Activated naive CD8-positive, alpha-beta T cell treated with anti-CD3 and anti-CD28 coated beads for 36 hours (primary cell): ENCODE results near the gene RAPGEF5. TPM values are rescaled to one million over a fixed set of nuclear protein-coding genes. Genes with fewer than 3 reads are reported as not detected.

Experiments used
- DNase-seq: peaks from one replicate; pipeline ENCODE4 v3.0.0; 2021
- H3K27ac Mint-ChIP-seq: one replicate; pipeline ENCODE4 v1.8.0; 2022; ENCODE audit warnings: mild to moderate bottlenecking, moderate library complexity, mixed read lengths
- H3K27me3 Mint-ChIP-seq: one replicate; pipeline ENCODE4 v1.8.0; 2022; ENCODE audit warnings: mild to moderate bottlenecking, mixed read lengths
- H3K36me3 Mint-ChIP-seq: one replicate; pipeline ENCODE4 v1.8.0; 2021; ENCODE audit warnings: mild to moderate bottlenecking, mixed read lengths
- H3K4me1 Mint-ChIP-seq: one replicate; pipeline ENCODE4 v1.8.0; 2021; ENCODE audit warnings: mixed read lengths
- H3K4me3 Mint-ChIP-seq: one replicate; pipeline ENCODE4 v1.8.0; 2022; ENCODE audit warnings: mild to moderate bottlenecking, moderate library complexity, mixed read lengths
- H3K9me3 Mint-ChIP-seq: one replicate; pipeline ENCODE4 v1.8.0; 2022; ENCODE audit warnings: mixed read lengths
- total RNA-seq, 2 experiments: library from RNA; stranded (reverse); gene quantifications; one replicate each; pipeline ENCODE4 v1.2.3, GENCODE V29; 2021

RAPGEF5 gene
- total RNA-seq, 2 experiments from 2014 or later: 0.54 to 0.82 TPM

DNA sequence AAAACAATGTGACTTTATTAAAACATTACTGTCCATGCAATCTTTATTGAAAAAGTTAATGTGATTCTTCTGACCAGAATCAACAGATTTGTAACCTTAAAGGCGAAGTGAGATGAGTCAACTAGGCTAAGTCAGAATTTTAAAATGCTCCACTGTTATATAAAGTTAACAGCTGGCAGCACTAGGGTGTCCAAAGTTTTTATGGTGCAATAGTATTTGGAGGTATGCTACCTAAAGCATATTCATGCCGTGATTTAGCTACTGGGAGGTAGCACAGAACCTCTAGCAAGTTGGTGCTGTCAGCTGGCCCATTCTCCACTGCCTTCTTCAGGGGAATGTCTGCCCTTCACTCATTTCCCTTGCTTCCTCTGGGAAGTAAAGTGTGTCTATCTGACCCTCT, 126.7 kb downstream of the RAPGEF5 start:
- Mint-ChIP-seq H3K36me3 (no peaks in the 10 kb centered on the region), H3K9me3 (no peaks in the 10 kb centered on the region), H3K4me1 (no peaks in the 10 kb centered on the region), H3K4me3 (no peak overlapping the region), H3K27ac (no peak overlapping the region), H3K27me3 (peaks cover 4% of the 10 kb centered on the region)
- no peak for DNase-seq

DNA sequence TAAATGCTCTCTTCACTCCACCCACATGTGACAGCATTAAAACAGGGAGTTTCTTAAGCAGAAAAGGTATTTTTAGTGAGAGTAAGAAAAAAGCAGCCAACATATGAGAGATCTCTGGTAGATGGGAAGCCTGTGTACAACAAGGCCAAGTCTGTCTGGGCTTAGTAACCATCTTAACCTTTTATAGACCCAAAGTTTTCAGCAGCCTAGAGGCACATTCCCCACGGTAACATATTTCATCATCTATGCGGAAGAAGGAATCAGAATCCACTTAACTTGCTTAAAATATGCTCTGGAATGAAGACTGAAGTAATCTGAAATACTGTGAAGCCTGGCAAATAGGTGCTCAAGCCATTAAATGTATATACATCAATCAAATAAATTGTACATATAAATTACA, 127.8 kb downstream of the RAPGEF5 start:
- Mint-ChIP-seq H3K4me3 (no peak overlapping the region), H3K9me3 (no peaks in the 10 kb centered on the region), H3K4me1 (no peaks in the 10 kb centered on the region), H3K27ac (no peak overlapping the region), H3K27me3 (peaks cover 4% of the 10 kb centered on the region), H3K36me3 (no peaks in the 10 kb centered on the region)
- no peak for DNase-seq

GRCh38 chr7:22223807-22224206, 133.1 kb downstream of the RAPGEF5 start:
- H3K4me1 Mint-ChIP-seq: no peaks in the 10 kb centered on the region
- DNase-seq: no peak
- H3K27me3 Mint-ChIP-seq: no peaks in the 10 kb centered on the region
- peaks cover 2% of the 10 kb centered on the region for H3K9me3 Mint-ChIP-seq
- no peak overlapping the region for H3K27ac Mint-ChIP-seq
- no peak overlapping the region for H3K4me3 Mint-ChIP-seq
- H3K36me3 Mint-ChIP-seq: no peaks in the 10 kb centered on the region

GRCh38 chr7:22220941-22221340, 136.0 kb downstream of the RAPGEF5 start:
- DNase-seq: no peak
- H3K4me3 Mint-ChIP-seq: no peak overlapping the region
- no peaks in the 10 kb centered on the region for H3K36me3 Mint-ChIP-seq
- peaks cover 2% of the 10 kb centered on the region for H3K9me3 Mint-ChIP-seq
- no peaks in the 10 kb centered on the region for H3K4me1 Mint-ChIP-seq
- no peak overlapping the region for H3K27ac Mint-ChIP-seq
- H3K27me3 Mint-ChIP-seq: peaks cover 4% of the 10 kb centered on the region

DNA sequence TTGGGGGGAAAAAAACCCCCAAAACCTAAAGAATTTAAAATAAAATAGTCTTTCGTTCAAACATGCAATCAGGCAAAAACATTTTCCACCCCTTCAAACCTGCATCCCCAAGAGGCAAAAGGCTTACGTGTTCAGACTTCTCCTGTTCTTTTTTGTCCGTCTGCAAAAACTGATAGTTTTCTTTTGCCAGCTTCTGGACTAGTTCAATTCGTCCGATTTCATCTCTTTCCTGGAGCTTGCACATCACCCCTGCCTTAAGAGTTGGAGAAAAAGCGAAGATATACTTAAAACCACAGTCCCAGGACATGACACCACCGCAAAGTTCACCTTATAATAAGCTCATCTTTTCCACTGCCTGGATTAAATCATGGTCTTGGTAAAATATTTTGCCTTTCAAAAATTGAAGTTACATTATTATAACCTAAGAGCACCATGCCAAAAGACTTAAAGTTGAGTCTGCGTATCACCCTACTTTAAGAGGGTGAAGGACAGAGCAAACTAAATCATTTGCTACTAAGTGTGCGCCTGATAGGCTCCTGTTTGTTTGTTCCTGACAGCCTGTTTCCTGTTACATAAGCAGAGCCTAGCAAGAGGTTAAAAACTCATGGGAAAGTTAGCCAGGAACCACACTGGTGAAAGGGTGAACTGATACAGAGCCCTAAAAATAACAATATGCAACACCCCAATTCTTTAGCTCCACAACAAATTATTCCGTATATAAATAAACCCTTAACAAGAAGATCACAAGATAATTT, 137.0 kb downstream of the RAPGEF5 start:
- DNase-seq: no peak
- Mint-ChIP-seq H3K9me3 (peaks cover 2% of the 10 kb centered on the region), H3K27me3 (peaks cover 9% of the 10 kb centered on the region), H3K36me3 (no peaks in the 10 kb centered on the region), H3K27ac (no peak overlapping the region), H3K4me3 (no peak overlapping the region), H3K4me1 (no peaks in the 10 kb centered on the region)

DNA sequence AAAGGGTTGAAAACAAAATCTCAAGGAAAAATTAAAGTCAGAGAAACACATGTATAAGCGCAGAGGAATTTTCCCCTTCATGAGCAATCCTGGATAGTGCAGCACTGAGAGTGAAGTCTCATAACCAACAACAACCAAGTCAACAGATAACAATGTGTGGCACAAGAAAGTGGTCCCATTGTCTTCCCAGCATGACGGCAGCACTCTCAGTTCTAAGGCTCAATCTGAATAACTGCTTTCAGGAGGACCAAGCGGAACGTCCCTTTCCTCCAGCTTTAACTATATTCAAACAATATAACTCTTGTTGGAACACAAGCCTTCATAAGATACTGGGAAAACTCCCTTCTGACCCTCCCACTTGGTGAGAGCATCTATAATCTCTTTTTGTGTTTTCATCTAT, 137.9 kb downstream of the RAPGEF5 start:
- Mint-ChIP-seq H3K9me3 (peaks cover 2% of the 10 kb centered on the region), H3K27ac (no peak overlapping the region), H3K27me3 (peaks cover 14% of the 10 kb centered on the region), H3K4me1 (no peaks in the 10 kb centered on the region), H3K36me3 (no peaks in the 10 kb centered on the region), H3K4me3 (no peak overlapping the region)
- no peak for DNase-seq

DNA sequence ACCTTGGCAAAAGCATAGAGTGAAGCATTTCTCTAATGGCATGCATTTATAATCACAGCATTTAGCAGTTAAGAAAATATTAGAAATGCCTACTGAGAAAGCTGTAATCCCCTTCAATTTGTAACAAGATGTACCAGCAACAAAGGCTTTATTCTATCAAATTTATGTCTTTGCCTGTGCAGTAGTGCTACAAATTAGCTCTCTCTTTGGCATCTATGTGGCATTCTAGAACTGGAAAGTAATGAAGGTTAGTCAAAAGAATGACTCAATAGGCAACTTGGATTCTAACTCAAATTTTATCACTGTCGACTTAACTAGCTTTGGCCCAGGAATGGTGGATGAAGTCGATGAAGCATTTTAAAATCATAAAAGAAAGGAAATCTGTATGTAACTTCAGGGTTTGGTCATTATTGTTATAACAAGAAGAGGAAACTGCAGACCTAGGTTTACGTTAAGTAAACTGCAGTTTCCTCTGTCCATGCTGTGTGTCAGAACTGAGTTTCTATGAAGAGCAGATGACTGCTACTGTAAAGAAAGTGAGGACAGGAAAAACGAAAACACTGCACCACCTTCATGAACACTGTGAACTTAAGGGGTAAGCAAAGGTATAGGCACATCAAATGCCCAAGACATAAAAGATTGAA, 140.0 kb downstream of the RAPGEF5 start:
- Mint-ChIP-seq H3K27ac (no peak overlapping the region), H3K4me1 (no peaks in the 10 kb centered on the region), H3K4me3 (no peak overlapping the region), H3K36me3 (no peaks in the 10 kb centered on the region), H3K27me3 (peaks cover 25% of the 10 kb centered on the region), H3K9me3 (peaks cover 2% of the 10 kb centered on the region)
- no peak for DNase-seq

- Mint-ChIP-seq H3K27me3 (peaks cover 25% of the 10 kb centered on the region), H3K36me3 (no peaks in the 10 kb centered on the region)
Measured at GRCh38 chr7:22216309-22216708, 140.6 kb downstream of the RAPGEF5 start.

DNA sequence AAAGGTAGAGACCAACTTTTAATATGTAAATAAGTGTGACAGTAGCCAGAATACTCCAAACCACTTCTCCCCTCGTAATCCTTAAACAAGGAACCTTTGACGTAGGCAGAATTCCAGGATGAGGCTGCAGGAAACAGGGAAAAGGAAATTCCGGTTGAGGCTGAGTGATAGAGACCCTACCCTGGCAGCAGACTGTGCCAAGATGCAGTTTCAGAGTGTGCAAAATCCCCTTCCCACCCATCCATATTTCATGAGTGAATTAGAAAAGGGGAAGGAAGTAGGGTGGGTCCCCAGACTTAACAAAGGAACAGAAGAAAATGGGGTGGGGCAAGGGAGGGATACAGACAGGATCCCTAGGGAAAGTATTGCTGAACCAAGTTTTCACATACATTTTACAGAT, 143.0 kb downstream of the RAPGEF5 start:
- Mint-ChIP-seq H3K36me3 (no peaks in the 10 kb centered on the region), H3K9me3 (no peaks in the 10 kb centered on the region), H3K4me3 (no peak overlapping the region), H3K27ac (no peak overlapping the region), H3K27me3 (peaks cover 25% of the 10 kb centered on the region), H3K4me1 (peaks cover 3% of the 10 kb centered on the region)
- DNase-seq: no peak

More at GRCh38 chr7:22216309-22216708, 140.6 kb downstream of the RAPGEF5 start:
- no peak for DNase-seq
- no peak overlapping the region for H3K4me3 Mint-ChIP-seq
- no peaks in the 10 kb centered on the region for H3K4me1 Mint-ChIP-seq
- no peaks in the 10 kb centered on the region for H3K9me3 Mint-ChIP-seq
- H3K27ac Mint-ChIP-seq: no peak overlapping the region

DNA sequence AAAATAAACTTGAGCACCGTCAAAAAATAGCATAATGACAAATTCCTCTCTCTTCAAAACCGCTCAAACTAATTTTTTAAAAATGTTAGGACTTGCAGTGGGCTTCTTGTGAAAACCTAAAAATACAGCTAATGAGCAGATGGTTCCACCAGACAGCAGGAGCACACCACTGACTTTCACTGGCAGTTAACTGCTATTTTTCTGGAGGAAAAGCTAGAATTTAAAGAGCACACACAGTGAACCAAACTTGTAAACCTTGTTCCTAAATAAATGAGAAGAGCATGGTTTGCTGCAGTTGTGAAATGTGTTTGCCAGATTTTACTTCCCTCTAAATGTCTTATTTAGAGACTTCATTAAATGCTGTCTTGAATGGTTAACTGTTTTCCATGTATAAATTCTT, 143.9 kb downstream of the RAPGEF5 start:
- no peak overlapping the region for H3K27ac Mint-ChIP-seq
- H3K4me3 Mint-ChIP-seq: no peak overlapping the region
- H3K36me3 Mint-ChIP-seq: no peaks in the 10 kb centered on the region
- no peak for DNase-seq
- H3K9me3 Mint-ChIP-seq: no peaks in the 10 kb centered on the region
- peaks cover 24% of the 10 kb centered on the region for H3K27me3 Mint-ChIP-seq
- H3K4me1 Mint-ChIP-seq: peaks cover 3% of the 10 kb centered on the region

- Mint-ChIP-seq H3K27me3 (peaks cover 21% of the 10 kb centered on the region), H3K27ac (no peak overlapping the region), H3K4me3 (no peak overlapping the region), H3K4me1 (peaks cover 3% of the 10 kb centered on the region), H3K9me3 (no peaks in the 10 kb centered on the region), H3K36me3 (no peaks in the 10 kb centered on the region)
- DNase-seq: no peak
Measured at GRCh38 chr7:22210967-22211366, 146.0 kb downstream of the RAPGEF5 start.

- Mint-ChIP-seq H3K4me3 (no peak overlapping the region), H3K36me3 (no peaks in the 10 kb centered on the region), H3K27ac (no peak overlapping the region), H3K9me3 (no peaks in the 10 kb centered on the region), H3K4me1 (peaks cover 3% of the 10 kb centered on the region), H3K27me3 (peaks cover 20% of the 10 kb centered on the region)
- DNase-seq: no peak
Measured at GRCh38 chr7:22210355-22210754, 146.6 kb downstream of the RAPGEF5 start.

GRCh38 chr7:22208799-22209198, 148.2 kb downstream of the RAPGEF5 start:
- no peak overlapping the region for H3K27ac Mint-ChIP-seq
- H3K36me3 Mint-ChIP-seq: no peaks in the 10 kb centered on the region
- no peaks in the 10 kb centered on the region for H3K9me3 Mint-ChIP-seq
- H3K27me3 Mint-ChIP-seq: peaks cover 9% of the 10 kb centered on the region
- H3K4me3 Mint-ChIP-seq: no peak overlapping the region
- H3K4me1 Mint-ChIP-seq: peaks cover 3% of the 10 kb centered on the region
- DNase-seq: no peak

GRCh38 chr7:22207724-22208225, 149.2 kb downstream of the RAPGEF5 start:
- Mint-ChIP-seq H3K27ac (no peak overlapping the region), H3K27me3 (peaks cover 8% of the 10 kb centered on the region)

GRCh38 chr7:22205631-22206030, 151.3 kb downstream of the RAPGEF5 start:
- DNase-seq: no peak
- Mint-ChIP-seq H3K36me3 (no peaks in the 10 kb centered on the region), H3K4me1 (peaks cover 3% of the 10 kb centered on the region), H3K27me3 (no peaks in the 10 kb centered on the region), H3K27ac (no peak overlapping the region), H3K9me3 (no peaks in the 10 kb centered on the region), H3K4me3 (no peak overlapping the region)

More at GRCh38 chr7:22207724-22208225, 149.2 kb downstream of the RAPGEF5 start:
- Mint-ChIP-seq H3K4me3 (no peak overlapping the region), H3K9me3 (no peaks in the 10 kb centered on the region), H3K4me1 (peaks cover 3% of the 10 kb centered on the region), H3K36me3 (no peaks in the 10 kb centered on the region)
- DNase-seq: no peak

DNA sequence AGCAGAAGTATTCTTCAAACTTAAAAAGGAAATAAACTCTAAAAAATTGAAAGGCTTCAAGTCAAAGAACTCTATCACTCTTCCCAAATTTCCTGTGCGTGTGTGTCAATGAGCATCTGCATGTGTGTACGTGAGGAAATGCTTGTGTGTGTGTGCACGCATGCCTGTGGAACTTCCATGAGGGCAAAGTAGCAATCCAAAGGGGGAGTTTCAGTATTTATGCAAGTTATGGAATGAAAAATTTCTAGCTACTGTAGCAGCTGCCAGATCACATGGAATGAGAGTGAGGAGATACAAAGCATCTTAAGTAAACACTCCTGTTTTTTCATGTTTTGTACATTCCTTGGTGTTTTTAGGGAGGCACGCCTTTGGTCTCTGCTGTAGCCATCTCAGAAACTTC, 152.6 kb downstream of the RAPGEF5 start:
- Mint-ChIP-seq H3K9me3 (no peaks in the 10 kb centered on the region), H3K4me3 (no peak overlapping the region), H3K27me3 (no peaks in the 10 kb centered on the region), H3K27ac (no peak overlapping the region), H3K4me1 (no peaks in the 10 kb centered on the region), H3K36me3 (no peaks in the 10 kb centered on the region)
- DNase-seq: no peak
